Activated effector memory CD4-positive, alpha-beta T cell treated with Interleukin-2 at 50 U/mL for 16 hours (primary cell): ENCODE results near the gene AP4E1.
A peak's percentile ranks its signal among the peaks of the same experiment; 100 is the strongest.
"Not testable (repeated sequence)": the region's sequence is repeated elsewhere in the genome, so short reads cannot be mapped to it uniquely, and the experiment has no call there.

ENCODE experiments used
- DNase-seq: peaks from one replicate; pipeline ENCODE4 v3.0.0-alpha.2; 2020

The AP4E1 gene

DNA sequence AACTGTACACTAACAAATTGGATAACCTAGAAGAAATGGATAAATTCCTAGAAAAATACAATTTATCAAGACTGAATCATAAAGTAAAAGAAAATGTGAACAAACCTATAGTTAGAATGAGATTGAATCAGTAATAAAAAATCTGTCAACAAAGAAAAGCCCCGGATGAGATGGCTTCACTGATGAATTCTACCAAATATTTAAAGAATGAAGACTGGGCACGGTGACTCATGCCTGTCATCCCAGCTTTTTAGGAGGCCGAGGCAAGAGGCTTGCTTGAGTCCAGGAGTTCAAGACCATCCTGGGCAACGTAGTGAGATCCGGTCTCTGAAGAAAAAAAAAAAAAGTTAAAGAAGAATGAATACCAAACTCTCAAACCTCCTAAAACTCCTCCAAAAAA is 17.7 kb upstream of the AP4E1 start:
- DNase-seq: no peak

DNA sequence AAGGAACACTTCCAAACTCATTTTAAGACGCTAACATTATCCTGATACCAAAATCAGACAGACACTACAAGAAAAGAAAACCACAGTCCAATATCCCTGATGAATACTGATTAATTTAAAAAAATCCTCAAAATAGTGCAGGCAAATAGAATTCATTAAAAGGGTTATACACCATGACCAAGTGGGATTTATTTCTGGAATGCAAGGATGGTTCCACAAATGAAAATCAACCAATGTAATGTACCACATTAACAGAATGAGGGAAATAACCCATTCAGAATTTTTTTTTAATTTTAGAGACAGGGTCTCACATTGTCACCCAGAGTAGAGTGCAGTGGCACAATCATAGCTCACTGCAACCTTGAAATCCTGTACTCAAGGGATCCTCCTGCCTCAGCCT is 17.3 kb upstream of the AP4E1 start:
- no peak for DNase-seq

DNA sequence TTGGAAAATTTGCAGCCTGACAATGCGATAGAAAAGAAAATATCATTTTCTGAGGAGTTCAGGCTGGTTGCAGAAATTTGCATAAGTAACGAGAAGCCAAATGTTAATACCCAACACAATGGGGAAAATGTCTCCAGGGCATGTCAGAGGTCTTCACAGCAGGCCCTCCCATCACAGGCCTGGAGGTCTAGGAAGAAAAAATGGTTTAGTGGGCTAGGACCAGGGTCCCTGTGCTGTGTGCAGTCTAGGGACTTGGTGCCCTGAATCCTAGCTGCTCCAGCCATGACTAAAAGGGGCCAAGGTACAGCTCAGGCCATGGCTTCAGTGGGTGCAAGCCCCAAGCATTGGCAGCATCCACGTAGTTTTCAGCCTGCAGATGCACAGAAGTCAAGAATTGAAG is 14.5 kb upstream of the AP4E1 start:
- no peak for DNase-seq

DNA sequence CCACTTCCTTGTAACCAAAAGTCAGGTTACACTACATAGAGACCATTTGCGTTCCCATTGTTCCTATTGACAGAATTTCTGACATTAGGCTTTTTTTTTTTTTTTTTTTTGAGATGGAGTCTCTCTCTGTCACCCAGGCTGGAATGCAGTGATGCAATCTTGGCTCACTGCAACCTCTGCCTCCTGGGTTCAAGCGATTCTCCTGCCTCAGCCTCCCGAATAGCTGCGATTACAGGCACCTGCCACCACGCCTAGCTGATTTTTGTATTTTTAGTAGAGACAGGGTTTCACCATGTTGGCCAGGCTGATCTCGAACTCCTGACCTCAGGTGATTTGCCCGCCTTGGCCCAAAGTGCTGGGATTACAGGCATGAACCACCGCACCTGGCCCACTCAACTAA is 7.1 kb upstream of the AP4E1 start:
- DNase-seq: not testable (repeated sequence)

DNA sequence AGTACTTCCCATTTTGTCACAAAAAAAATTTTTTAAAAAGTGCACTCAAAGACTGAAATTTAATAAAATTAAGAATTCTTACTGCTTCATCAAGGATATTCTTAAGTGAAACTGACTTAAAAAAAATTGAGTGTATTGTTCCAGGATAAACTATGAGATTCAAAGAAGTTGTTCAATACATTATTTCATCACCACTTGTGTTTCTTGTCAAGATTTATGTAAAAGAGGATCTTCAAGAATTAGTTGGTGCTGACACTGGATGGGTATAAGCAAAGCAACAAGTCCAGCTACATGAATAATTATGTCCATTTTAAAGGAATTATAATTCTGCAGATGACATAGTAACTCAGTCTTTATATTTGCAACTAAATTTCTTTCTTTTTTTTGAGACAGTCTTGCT is 4.3 kb upstream of the AP4E1 start:
- DNase-seq: no peak

DNA sequence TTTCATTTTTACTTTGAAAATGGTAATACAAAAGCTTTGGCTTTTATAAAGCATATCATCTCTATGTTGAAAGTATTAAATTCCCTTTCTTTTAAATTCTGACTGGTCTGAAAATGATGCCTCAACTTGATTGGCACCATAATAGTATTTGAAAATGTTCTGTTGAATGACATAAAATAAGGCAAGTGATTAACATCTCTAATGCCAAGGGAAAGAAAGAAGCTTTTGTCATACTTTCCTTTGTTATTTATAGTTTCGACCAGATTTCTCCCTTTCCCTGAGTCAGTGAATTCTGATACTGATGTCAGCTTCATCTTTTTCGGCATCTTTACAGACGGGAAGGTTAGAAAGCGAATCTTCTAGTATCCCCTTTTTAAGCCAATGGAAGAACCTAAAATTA is 3.4 kb upstream of the AP4E1 start:
- DNase-seq: no peak

DNA sequence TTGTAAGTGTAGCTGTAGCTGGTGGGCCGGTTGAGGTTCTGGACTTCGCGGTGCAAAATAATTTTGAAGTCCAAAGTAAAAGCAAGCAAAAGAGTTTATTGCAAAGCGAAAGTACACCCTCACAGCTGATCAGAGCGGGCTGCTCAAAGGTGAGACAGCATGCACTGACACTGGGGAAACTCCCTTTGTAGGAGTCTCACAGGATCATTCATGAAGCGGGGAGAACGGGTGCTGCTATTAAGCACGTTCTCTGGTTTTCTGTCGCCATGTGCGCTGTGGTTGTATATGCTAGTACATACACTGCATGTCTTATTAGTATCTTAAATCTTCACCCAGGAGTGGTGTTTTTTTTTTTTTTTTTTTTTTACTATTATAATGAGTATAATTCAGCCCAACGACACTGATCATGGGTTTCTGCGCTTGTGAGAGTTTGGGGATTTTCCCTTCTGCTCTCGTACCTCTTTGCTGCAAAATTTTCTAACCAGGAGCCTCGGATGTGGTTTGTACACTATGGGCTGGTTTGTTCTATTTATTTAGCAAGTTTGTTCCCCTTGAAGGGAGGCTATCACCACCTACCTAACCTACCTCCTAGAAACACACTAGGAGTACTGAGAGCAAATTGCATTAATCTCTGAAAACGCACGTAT is 1.4 kb upstream of the AP4E1 start:
- peak; percentile 55 for DNase-seq

DNA sequence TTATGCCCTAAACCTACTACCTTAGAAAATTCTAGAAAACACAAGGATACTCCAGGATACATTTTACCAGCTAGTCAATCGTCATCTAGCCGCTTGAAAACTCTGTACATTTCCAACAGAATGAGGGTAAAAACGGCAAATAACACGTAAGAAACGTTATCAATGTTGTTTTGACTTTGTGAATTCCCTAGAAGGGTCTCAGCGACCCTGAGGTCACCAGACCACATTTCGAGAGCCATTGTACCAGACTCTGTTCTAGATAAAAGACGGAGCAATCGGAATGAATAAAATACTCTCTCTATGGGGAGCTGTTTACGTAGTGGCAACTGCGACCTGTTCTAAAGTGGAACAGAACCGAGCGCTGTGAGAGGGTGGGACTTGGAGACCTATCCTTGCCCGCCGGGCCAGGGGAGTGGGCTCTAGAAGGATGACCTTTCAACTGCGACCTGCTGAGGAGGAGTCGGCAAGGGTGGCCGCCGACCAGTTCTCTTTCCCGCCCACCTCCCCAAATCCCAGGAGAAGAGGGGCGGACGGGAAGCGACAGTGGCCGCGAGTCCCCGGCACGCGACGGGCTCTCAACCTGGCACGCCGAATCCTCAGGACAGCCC is 778 bp upstream of the AP4E1 start:
- peak; percentile 28 for DNase-seq

DNA sequence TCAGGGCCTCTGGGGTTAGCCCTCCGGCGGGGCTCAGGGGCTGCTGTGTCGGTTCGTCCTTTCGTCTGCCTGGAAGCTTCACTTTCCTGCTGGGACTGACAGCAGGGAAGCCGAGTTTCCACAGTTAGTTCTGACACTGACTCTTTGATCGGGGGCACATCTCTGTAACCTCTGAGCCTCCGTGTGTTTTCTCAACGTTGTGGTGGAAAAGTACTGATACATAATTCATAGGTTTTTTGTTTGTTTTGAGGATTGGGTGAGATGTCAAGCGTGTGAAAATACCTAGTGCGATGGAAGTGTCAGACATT is 481 bp downstream of the AP4E1 start:
- no peak for DNase-seq

DNA sequence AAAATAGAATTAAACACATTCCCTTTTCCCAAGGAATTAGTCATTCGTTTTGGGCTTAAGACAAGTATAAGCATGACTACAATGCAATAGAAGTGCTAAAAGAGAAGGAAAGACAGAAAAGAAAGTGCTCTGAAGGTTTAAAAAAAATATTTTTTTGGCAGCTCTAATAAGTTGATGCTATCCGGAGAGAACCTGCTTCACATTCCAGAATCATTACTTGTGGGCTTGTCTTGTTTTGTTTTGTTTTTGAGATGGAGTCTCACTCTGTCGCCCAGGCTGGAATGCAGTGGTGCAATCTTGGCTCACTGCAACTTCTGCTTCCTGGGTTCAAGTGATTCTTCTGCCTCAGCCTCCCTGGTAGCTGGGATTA is 1.9 kb downstream of the AP4E1 start:
- not testable (repeated sequence) for DNase-seq

DNA sequence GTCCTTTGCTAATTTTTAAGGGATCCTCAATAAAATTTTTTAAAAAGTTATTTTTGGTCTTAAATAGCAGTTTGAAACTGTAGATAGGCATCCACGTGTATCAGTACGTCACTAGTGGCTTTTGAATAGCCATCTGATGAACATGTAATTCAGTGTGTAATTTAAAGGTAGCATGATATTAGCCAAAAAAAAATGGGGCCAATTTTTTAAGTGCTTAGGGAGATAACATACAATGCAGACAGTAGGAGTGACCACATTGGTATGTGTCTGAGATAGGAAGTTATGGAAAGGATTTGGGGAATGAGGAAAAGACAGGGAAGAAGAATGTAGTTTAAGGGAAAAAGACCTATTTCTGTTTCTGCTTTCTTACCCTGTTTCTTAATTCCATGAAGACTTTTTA is 2.5 kb downstream of the AP4E1 start:
- no peak for DNase-seq

DNA sequence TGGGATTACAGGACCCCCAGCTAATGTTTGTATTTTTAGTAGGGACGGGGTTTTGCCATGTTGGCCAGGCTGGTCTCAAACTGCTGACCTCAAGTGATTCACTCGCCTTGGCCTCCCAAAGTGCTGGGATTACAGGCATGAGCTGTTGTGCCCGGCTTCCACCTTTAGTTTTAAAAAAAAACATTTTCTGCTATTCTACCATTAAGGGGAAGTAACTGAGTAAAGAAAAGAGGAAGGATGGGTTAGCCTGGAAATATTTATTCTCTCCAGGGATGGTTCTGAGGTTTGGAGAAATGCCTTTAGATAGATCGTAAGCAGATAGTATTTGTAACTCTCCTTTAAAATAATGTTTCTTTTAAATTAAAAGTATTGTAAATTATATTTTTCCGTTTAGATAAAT is 3.1 kb downstream of the AP4E1 start:
- no peak for DNase-seq

DNA sequence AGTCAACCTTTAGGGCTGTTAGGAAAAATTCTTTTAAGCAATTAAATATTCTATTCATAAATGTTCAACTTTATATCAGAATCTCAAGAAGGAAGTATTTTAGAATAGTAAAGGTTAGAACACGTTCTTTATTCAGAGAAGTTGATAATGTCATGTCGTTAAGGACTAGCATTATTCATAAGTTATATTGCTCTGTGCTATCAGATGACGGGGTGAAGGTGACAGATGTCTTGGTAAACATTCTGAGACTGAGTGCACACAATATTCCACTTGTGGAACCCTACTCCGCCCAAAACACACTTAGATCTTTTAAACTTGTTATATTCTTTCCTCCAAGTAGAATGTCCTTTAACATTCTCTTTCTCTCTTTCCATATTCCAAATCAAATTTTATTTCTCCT is 7.9 kb downstream of the AP4E1 start:
- no peak for DNase-seq

DNA sequence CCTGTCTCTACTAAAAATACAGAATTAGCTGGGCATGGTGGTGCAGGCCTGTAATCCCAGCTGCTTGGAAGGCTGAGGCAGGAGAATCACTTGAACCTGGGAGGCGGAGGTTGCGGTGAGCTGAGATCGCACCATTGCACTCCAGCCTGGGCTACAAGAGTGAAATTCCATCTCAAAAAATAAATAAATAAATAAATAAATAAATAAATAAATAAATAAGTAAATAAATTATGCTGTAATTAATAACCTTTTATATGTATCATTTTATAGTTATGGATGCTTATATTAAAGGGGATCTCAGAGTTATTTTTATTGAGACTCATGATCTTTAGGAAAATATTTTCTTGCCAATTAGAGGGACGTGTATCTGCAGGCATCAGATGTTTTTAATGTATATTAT is 10.9 kb downstream of the AP4E1 start:
- DNase-seq: not testable (repeated sequence)

DNA sequence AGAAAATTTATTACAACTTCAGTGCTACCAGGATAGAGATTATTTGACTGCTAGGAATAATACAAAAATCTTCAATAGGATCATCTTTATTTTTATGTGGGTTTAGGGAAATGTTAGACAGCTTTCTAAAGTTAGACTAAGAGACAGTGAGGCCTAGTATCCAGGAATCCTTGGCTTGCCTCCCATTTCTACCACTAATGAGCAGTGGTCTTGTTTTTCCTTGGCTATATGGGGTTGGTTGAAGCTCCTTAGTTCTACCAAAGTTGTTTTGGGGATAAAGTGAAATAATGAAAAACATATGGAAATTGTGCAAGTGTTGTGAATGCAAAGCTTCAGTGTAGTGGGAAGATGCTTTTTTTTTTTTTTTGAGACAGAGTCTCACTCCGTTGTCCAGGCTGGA is 16.8 kb downstream of the AP4E1 start:
- no peak for DNase-seq

DNA sequence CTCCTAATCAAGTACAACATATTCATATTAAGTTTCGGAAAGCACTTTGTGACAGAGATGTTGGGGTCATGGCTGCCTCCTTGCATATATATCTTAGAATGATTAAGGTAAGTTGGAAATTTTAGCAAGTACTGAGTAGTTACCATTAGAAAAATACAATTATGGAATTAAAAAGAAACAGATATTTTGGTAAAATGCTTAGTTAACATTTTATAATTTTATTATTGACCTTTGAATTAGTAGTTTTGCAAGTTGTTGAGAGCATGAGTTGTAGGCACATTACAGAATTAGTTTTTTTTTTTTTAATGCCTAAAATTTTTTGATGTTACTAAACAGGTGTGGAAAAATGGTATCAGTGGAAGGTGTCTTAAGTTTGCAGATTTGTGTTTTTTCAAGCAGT is 20.6 kb downstream of the AP4E1 start:
- DNase-seq: no peak

DNA sequence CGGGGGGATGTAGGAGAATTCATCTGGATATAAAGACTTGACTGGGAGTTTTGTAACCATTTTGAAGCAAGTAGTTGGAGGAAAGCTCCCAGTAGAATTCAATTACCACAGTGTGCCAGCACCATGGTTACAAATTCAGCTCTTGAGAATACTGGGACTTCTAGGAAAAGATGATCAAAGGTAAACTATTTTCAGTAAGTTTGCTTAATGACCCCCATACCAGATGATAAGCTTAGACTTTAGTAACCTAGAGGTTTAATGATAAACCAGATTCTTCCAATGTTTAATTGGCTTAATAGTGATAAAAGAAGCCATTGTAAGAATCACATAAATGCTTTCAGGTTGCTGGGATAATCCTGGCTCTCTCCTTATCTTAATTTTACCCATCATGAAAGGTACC is 22.3 kb downstream of the AP4E1 start:
- DNase-seq: no peak

DNA sequence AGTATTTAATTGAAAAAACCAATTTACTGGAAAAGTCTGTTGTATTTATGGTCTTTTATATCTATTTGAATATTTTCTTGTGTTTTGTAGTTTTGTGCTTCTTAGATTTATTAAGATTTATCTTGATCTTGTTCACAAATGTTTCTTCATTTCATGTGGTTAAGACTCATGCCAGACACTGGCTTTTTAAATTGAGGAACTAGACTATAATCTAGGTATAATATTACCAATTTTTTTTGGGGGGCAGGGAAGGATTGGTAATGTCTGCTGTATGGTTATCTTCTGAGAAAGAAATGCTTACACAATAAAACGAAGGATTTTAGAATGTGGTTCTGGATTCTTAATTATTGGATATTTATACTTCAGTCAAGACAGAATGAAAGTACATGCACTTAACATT is 24.9 kb downstream of the AP4E1 start:
- DNase-seq: no peak

DNA sequence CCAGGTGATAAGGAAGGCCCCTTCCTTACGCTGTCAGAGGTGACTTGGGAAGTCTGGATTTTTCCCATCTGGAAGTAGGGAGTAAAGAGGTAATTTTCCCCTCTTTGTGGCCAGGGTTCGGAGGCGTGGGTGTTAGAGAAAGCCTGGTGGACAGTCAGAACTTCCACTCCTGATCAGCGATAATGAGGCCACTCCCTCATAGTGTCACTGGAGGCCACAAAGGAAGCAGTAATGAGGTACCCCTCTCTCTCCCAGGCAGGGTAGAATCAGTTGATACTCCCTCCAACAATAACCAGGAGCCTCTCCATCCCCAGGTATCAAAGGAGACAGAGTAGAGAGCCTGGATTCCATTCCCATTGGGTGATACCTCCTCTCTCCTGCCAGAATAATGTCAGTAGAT is 30.0 kb downstream of the AP4E1 start:
- DNase-seq: no peak

DNA sequence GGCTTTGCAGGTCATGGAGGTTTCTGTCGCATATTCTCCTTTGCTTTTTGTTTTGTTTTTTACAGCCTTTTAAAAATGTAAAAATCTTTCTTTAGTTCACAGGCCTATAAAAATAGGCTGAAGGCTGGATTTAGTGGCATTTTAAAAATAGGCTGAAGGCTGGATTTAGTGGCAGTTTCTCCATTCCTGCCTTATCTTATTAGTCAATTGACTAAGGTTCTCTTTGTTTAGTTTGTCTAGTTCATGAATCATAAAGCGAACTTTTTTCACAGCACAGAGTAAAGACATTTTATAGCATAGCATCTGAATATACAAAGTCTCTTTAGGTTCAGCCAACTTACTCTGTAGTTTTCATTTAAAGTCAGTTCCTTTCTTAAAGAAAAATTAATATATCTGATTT is 31.4 kb downstream of the AP4E1 start:
- DNase-seq: no peak

DNA sequence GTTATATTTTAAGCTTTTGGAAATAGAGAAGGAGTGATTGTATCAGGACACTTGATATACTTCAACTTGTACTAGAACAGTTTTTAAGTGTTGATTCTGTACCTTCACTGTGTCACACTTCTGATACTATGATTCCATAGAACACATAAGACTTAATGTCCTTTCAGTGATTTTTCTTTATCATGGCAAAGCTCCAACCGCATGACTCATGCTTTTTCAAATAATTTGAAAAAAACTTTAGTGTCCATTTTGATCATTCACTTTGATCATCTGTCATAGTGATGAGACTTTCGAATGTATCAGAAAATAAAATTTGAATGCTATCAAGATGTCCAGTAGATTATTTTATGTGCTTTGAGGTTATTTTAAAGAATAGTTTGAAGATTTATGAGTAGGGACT is 32.0 kb downstream of the AP4E1 start:
- no peak for DNase-seq

DNA sequence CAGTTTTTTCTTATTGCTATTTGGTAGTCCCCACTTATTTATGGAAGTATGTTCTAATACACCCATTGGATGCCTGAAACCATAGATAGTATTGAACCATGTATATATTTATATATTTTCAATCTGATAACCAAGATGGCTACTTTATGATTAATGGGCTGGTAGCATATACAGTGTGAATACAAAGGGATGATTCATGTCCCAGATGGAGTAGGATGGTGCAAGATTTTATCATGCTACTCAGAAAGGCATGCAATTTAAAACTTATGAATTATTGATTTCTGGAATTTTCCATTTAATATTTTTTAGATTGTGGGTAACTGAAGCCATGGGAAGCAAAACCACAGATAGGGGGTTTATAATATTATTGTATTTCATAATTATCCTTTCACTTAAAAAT is 35.2 kb downstream of the AP4E1 start:
- DNase-seq: no peak

DNA sequence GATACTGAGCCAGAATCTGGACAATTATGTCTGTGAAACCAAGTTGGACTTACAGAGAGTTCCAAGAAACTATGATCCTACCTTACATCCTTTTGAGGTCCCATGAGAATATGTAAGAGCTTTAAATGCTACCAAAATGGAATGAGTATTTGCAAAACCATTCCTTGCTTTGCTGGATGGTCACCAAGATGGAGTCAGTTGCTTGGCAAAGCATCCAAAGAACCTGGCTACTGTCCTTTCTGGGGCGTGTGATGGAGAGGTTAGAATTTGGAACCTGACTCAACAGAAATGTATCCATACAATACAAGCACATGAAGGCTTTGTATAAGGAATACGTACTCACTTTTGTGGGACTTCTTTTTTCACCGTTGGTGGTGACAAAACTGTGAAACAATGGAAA is 36.2 kb downstream of the AP4E1 start:
- DNase-seq: no peak

DNA sequence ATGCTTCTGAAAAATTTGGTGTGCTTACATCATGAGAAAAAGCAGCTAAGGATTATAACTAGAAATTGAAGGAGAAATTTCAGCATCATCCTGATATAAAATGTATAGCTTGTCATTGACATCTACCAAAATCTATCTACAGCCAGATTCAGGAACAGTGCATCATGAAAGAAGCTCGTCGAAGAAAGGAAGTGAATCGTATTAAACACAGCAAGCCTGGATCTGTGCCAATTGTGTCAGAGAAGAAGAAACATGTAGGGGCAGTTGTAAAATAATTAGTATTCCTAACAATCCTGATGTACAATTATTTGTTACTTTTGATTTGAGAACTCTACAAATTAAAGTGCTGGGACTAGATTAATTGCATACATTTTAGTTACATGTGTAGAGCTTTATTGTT is 37.2 kb downstream of the AP4E1 start:
- DNase-seq: no peak

DNA sequence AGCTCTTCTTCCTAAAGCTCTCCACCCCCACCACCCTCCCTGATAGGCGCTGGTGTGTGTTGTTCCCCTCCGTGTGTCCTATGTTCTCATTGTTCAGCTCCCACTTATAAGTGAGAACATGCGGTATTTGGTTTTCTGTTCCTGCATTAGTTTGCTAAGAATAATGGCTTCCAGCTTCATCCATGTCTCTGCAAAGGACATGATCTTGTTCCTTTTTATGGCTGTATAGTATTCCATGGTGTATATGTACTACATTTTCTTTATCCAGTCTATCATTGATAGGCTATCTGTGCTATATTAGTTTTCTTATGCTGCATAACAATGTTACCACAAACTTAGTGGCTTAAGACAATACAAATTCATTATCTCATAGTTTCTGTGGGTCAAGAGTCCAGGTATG is 42.3 kb downstream of the AP4E1 start:
- DNase-seq: not testable (repeated sequence)

DNA sequence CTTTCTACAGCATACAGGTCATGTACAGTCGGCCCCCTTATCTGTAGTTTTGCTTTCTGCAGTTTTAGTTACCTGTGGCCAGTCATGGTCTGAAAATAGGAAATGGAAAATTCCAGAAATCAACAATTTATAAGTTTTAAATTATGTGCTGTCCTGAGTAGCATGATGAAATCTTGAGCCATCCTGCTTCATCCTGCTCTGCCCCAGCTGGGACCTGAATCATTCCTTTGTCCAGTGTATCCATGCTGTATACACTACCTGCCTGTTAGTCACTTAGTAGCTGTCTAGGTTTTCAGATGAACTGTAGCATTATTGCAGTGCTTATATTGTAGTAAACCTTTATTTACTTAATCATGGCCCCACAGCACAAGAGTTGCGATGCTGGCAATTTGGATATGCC is 44.8 kb downstream of the AP4E1 start:
- no peak for DNase-seq
